Measurements from ENCODE around the gene TRIP13.

GRCh38 chr5:868428-869135 lies 24.1 kb upstream of the TRIP13 start:
- TF ChIP-seq CTCF (conservative IDR thresholded peaks at IDR 0.05; ENCODE audit: low read depth, low read length) (no peak), MAFK (IDR thresholded peaks at IDR 0.05; ENCODE audit: low read depth, low read length) (no peak), POLR2A (IDR thresholded peaks at IDR 0.05; ENCODE audit: low read depth, low read length) (no peak), ELK1 (IDR thresholded peaks at IDR 0.05; ENCODE audit: borderline replicate concordance, low read depth, low read length) (no peak), CEBPB (IDR thresholded peaks at IDR 0.05; ENCODE audit: low read depth, low read length) (no peak), BHLHE40 (IDR thresholded peaks at IDR 0.05; ENCODE audit: low read depth, low read length) (no peak), RAD21 (IDR thresholded peaks at IDR 0.05; ENCODE audit: low read length) (no peak), USF2 (IDR thresholded peaks at IDR 0.05; ENCODE audit: low read depth, low read length) (no peak), RFX5 (IDR thresholded peaks at IDR 0.05; ENCODE audit: low read depth, low read length) (no peak), SMC3 (IDR thresholded peaks at IDR 0.05; ENCODE audit: low read depth, low read length) (no peak), MAZ (IDR thresholded peaks at IDR 0.05; ENCODE audit: borderline replicate concordance, low read depth, low read length) (no peak)

Measured in IMR-90 (cell line).